Caco-2 (cell line): ENCODE results near the gene CD40. TPM values are rescaled to one million over a fixed set of nuclear protein-coding genes. Genes with fewer than 3 reads are reported as not detected.

ENCODE experiments used
- BruUV-seq: library from RNA; stranded (reverse); fragments of 400-500 nt; replicated peaks from 2 replicates; lab custom pipeline; 2021; lab: Mats Ljungman, UMichigan
- CTCF ChIA-PET: fragments of 300-600 bp; sonication (Branson Sonifier 250); formaldehyde crosslinking; loops from one replicate; lab custom pipeline; 2022; ENCODE audit warnings: antibody characterized with exemption; lab: Charles Lee
- POLR2A ChIA-PET: fragments of 300-600 bp; sonication (Branson Sonifier 250); formaldehyde crosslinking; loops from one replicate; lab custom pipeline; 2022; ENCODE audit warnings: antibody characterized with exemption; lab: Charles Lee
- DNase-seq, 2 experiments: peaks; one replicate each; pipeline versions ENCODE4 v3.0.0 to v3.0.0-alpha.2; 2020 to 2022
- H3K27me3 ChIP-seq: replicated peaks from 2 replicates; pipeline ENCODE4 v1.6.0; 2011; ENCODE audit warnings: low read length; ENCODE audit not compliant: control insufficient read depth, insufficient read depth
- H3K36me3 ChIP-seq: 2 replicates; pipeline ENCODE4 v1.5.1; 2011; ENCODE audit warnings: low read length; ENCODE audit not compliant: control insufficient read depth, insufficient read depth
- H3K4me1 ChIP-seq: fragments of 250-450 bp; sonication (Bioruptor Pico); 2 replicates; pipeline ENCODE4 v1.5.1; 2020; ENCODE audit warnings: mild to moderate bottlenecking
- H3K4me3 ChIP-seq: 2 replicates; pipeline ENCODE4 v1.5.1; 2011; ENCODE audit warnings: low read depth, mild to moderate bottlenecking, control low read depth, low read length
- H3K9me3 ChIP-seq: fragments of 250-450 bp; sonication (Bioruptor Pico); 2 replicates; pipeline ENCODE4 v1.5.1; 2020; ENCODE audit warnings: mild to moderate bottlenecking, moderate library complexity
- H3K27ac Mint-ChIP-seq: one replicate; pipeline ENCODE4 v1.8.0; 2022; ENCODE audit warnings: mixed read lengths; ENCODE audit not compliant: unreplicated experiment
- H3K27me3 Mint-ChIP-seq: one replicate; pipeline ENCODE4 v1.8.0; 2022; ENCODE audit warnings: mixed read lengths; ENCODE audit not compliant: insufficient read depth, unreplicated experiment
- H3K36me3 Mint-ChIP-seq: one replicate; pipeline ENCODE4 v1.8.0; 2022; ENCODE audit warnings: mild to moderate bottlenecking, mixed read lengths; ENCODE audit not compliant: insufficient read depth, unreplicated experiment
- H3K4me1 Mint-ChIP-seq: one replicate; pipeline ENCODE4 v1.8.0; 2022; ENCODE audit warnings: low read depth, mixed read lengths; ENCODE audit not compliant: unreplicated experiment
- H3K4me3 Mint-ChIP-seq: one replicate; pipeline ENCODE4 v1.8.0; 2022; ENCODE audit warnings: mild to moderate bottlenecking, moderate library complexity, mixed read lengths; ENCODE audit not compliant: unreplicated experiment
- H3K9me3 Mint-ChIP-seq: one replicate; pipeline ENCODE4 v1.8.0; 2022; ENCODE audit warnings: mixed read lengths; ENCODE audit not compliant: unreplicated experiment
- CTCF ChIP-seq, 2 experiments: fragments of 200-600 bp in 1 of 2; IDR thresholded peaks; 1 replicate in 1 of 2; 2 replicates in 1 of 2; pipeline versions ENCODE4 v1.5.1 to v1.8.0; 2011 to 2022; ENCODE audit warnings: antibody characterized with exemption in 1 of 2, control low read depth in 1 of 2, inconsistent platforms in 1 of 2, low read depth in 1 of 2, low read length in 1 of 2, mild to moderate bottlenecking in 1 of 2, moderate library complexity in 1 of 2; ENCODE audit not compliant: insufficient read depth in 1 of 2, severe bottlenecking in 1 of 2, unreplicated experiment in 1 of 2
- intact Hi-C: fragments of 100-400 bp; cut with micrococcal nuclease; formaldehyde crosslinking; loops from one replicate; pipeline ENCODE4 v1.10.0; 2022; ENCODE audit not compliant: unreplicated experiment
- total RNA-seq: library from RNA; stranded (reverse); gene quantifications from 2 replicates; pipeline ENCODE4 v1.2.3, GENCODE V29; 2022

The CD40 gene
- total RNA-seq, 1 experiment from 2014 or later: not detected

- no peaks in the 10 kb centered on the region for H3K9me3 Mint-ChIP-seq
- H3K4me3 Mint-ChIP-seq: no peak overlapping the region
- H3K27ac Mint-ChIP-seq: no peak overlapping the region
- no peak for DNase-seq
- no peaks in the 10 kb centered on the region for H3K4me1 Mint-ChIP-seq
- no peak for TF ChIP-seq CTCF (IDR thresholded peaks at IDR 0.05; ENCODE audit: insufficient read depth in 1 of 2, low read depth in 1 of 2, low read length in 1 of 2, severe bottlenecking in 1 of 2, unreplicated experiment in 1 of 2)
- no peaks in the 10 kb centered on the region for H3K36me3 Mint-ChIP-seq
- intact Hi-C loops: no loop called here
- no peaks in the 10 kb centered on the region for H3K9me3 ChIP-seq
- POLR2A ChIA-PET: interaction anchor here (0.7 kb wide), 1 partner anchor 67 kb away, joined by 3 read pairs; no protein-coding TSS in a partner anchor
- H3K4me3 ChIP-seq: no peak overlapping the region
- H3K36me3 ChIP-seq: no peaks in the 10 kb centered on the region
- CTCF ChIA-PET: no interaction called here
- peaks cover 2% of the 10 kb centered on the region for H3K27me3 ChIP-seq
- H3K4me1 ChIP-seq: no peaks in the 10 kb centered on the region
- no TSS peak for BruUV-seq
- H3K27me3 Mint-ChIP-seq: peaks cover 24% of the 10 kb centered on the region
Observed at GRCh38 chr20:46159101-46159897, 41.2 kb downstream of the CD40 start.

GRCh38 chr20:46160661-46161060 lies 42.5 kb downstream of the CD40 start:
- Histone ChIP-seq H3K9me3 (no peaks in the 10 kb centered on the region), H3K4me1 (no peaks in the 10 kb centered on the region), H3K27me3 (peaks cover 2% of the 10 kb centered on the region), H3K36me3 (no peaks in the 10 kb centered on the region), H3K4me3 (no peak overlapping the region)
- Mint-ChIP-seq H3K4me1 (no peaks in the 10 kb centered on the region), H3K4me3 (no peak overlapping the region), H3K9me3 (no peaks in the 10 kb centered on the region), H3K27me3 (peaks cover 17% of the 10 kb centered on the region), H3K27ac (no peak overlapping the region), H3K36me3 (no peaks in the 10 kb centered on the region)
- CTCF ChIA-PET: no interaction called here
- POLR2A ChIA-PET: no interaction called here
- no peak for DNase-seq
- intact Hi-C loops: no loop called here
- no peak for TF ChIP-seq CTCF (IDR thresholded peaks at IDR 0.05; ENCODE audit: insufficient read depth in 1 of 2, low read depth in 1 of 2, low read length in 1 of 2, severe bottlenecking in 1 of 2, unreplicated experiment in 1 of 2)
- no TSS peak for BruUV-seq

GRCh38 chr20:46161921-46162320 lies 43.8 kb downstream of the CD40 start:
- no TSS peak for BruUV-seq

More at GRCh38 chr20:46161921-46162320, 43.8 kb downstream of the CD40 start:
- Mint-ChIP-seq H3K4me1 (no peaks in the 10 kb centered on the region), H3K4me3 (no peak overlapping the region), H3K9me3 (no peaks in the 10 kb centered on the region), H3K27ac (no peak overlapping the region), H3K36me3 (no peaks in the 10 kb centered on the region), H3K27me3 (peaks cover 25% of the 10 kb centered on the region)
- no peak for TF ChIP-seq CTCF (IDR thresholded peaks at IDR 0.05; ENCODE audit: insufficient read depth in 1 of 2, low read depth in 1 of 2, low read length in 1 of 2, severe bottlenecking in 1 of 2, unreplicated experiment in 1 of 2)
- no peak for DNase-seq
- Histone ChIP-seq H3K4me3 (no peak overlapping the region), H3K36me3 (no peaks in the 10 kb centered on the region), H3K4me1 (no peaks in the 10 kb centered on the region), H3K9me3 (peaks cover 3% of the 10 kb centered on the region; the same call in 1 of the 2 replicates), H3K27me3 (peaks cover 2% of the 10 kb centered on the region; the same call in 1 of the 2 replicates)
- intact Hi-C loops: no loop called here
- ChIA-PET POLR2A (interaction anchor here (0.6 kb wide), 1 partner anchor 227 kb away, joined by 5 read pairs; no protein-coding TSS in a partner anchor), CTCF (no interaction called here)
